GM18520 (cell line): ENCODE results near the gene TMEM178B.
"Not testable (repeated sequence)": the region's sequence is repeated elsewhere in the genome, so short reads cannot be mapped to it uniquely, and the experiment has no call there.

Source experiments
- ATAC-seq: cut with Tn5 transposase; IDR thresholded peaks from one replicate; pipeline ENCODE4 v1.9.1; 2021; ENCODE audit not compliant: unreplicated experiment

The TMEM178B gene

GRCh38 chr7:141073641-141074161 is at the start of gene TMEM178B:
TMEM178B (plus strand) TSS chr7:141074064.
- no peak for ATAC-seq

GRCh38 chr7:141024668-141025067 is 49.2 kb upstream of the TMEM178B start:
- ATAC-seq, result no peak

- no peak for ATAC-seq
These were observed 46.8 kb upstream of the TMEM178B start for GRCh38 chr7:141027043-141027442.

GRCh38 chr7:141028767-141029166 is 45.1 kb upstream of the TMEM178B start:
- no peak for ATAC-seq

- not testable (repeated sequence) for ATAC-seq
These were observed 41.1 kb upstream of the TMEM178B start for GRCh38 chr7:141032539-141033323.

GRCh38 chr7:141038100-141038499 is 35.8 kb upstream of the TMEM178B start:
- not testable (repeated sequence) for ATAC-seq

GRCh38 chr7:141039376-141039775 is 34.5 kb upstream of the TMEM178B start:
- no peak for ATAC-seq

- ATAC-seq, result no peak
These were observed 31.4 kb upstream of the TMEM178B start for GRCh38 chr7:141042222-141043193.

- ATAC-seq, result no peak
These were observed 30.2 kb upstream of the TMEM178B start for GRCh38 chr7:141043616-141044015.

- ATAC-seq, result no peak
These were observed 28.6 kb upstream of the TMEM178B start for GRCh38 chr7:141045126-141045841.

GRCh38 chr7:141045842-141046620 is 27.8 kb upstream of the TMEM178B start:
- no peak for ATAC-seq

GRCh38 chr7:141053626-141054025 is 20.2 kb upstream of the TMEM178B start:
- ATAC-seq, result no peak

- no peak for ATAC-seq
These were observed 18.7 kb upstream of the TMEM178B start for GRCh38 chr7:141055146-141055545.

- no peak for ATAC-seq
These were observed 16.1 kb upstream of the TMEM178B start for GRCh38 chr7:141057788-141058187.

GRCh38 chr7:141067856-141068255 is 6.0 kb upstream of the TMEM178B start:
- not testable (repeated sequence) for ATAC-seq

- no peak for ATAC-seq
These were observed 2.5 kb upstream of the TMEM178B start for GRCh38 chr7:141071260-141071854.

GRCh38 chr7:141071855-141072547 is 1.9 kb upstream of the TMEM178B start:
- ATAC-seq, result no peak

- no peak for ATAC-seq
These were observed 1.2 kb upstream of the TMEM178B start for GRCh38 chr7:141072548-141073172.

GRCh38 chr7:141073173-141073640 is 657 bp upstream of the TMEM178B start:
- ATAC-seq, result no peak
